ENCODE results near the gene SPARC.
A peak's percentile ranks its signal among the peaks of the same experiment; 100 is the strongest.

SPARC gene

GRCh38 chr5:151611127-151611775 lies 75.5 kb downstream of the SPARC start:
- peak overlapping the region; percentile 92 for H3K27ac ChIP-seq (ENCODE audit: poor library complexity, severe bottlenecking)
- DNase-seq (ENCODE audit: low spot score) (no peak), ATAC-seq (ENCODE audit: low read depth) (no peak)
- peaks cover 40% of the 10 kb centered on the region for H3K4me1 ChIP-seq (ENCODE audit: insufficient read depth, poor library complexity, severe bottlenecking)
- H3K9me3 ChIP-seq (ENCODE audit: severe bottlenecking), result no peaks in the 10 kb centered on the region
- no peak overlapping the region for H3K4me3 ChIP-seq (ENCODE audit: severe bottlenecking)
- no peaks in the 10 kb centered on the region for H3K36me3 ChIP-seq (ENCODE audit: low read depth)
- H3K27me3 ChIP-seq (ENCODE audit: insufficient read depth, poor library complexity, severe bottlenecking), result no peaks in the 10 kb centered on the region
- TF ChIP-seq, protein P1, sequence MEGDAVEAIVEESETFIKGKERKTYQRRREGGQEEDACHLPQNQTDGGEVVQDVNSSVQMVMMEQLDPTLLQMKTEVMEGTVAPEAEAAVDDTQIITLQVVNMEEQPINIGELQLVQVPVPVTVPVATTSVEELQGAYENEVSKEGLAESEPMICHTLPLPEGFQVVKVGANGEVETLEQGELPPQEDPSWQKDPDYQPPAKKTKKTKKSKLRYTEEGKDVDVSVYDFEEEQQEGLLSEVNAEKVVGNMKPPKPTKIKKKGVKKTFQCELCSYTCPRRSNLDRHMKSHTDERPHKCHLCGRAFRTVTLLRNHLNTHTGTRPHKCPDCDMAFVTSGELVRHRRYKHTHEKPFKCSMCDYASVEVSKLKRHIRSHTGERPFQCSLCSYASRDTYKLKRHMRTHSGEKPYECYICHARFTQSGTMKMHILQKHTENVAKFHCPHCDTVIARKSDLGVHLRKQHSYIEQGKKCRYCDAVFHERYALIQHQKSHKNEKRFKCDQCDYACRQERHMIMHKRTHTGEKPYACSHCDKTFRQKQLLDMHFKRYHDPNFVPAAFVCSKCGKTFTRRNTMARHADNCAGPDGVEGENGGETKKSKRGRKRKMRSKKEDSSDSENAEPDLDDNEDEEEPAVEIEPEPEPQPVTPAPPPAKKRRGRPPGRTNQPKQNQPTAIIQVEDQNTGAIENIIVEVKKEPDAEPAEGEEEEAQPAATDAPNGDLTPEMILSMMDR (IDR thresholded peaks at IDR 0.05; ENCODE audit: poor library complexity, severe bottlenecking), result no peak

Data from RWPE2 (cell line).